ENCODE data around the gene PLB1.

GRCh38 chr2:28533044-28533680 lies 37.3 kb downstream of the PLB1 start:
- TF ChIP-seq CTCF (IDR thresholded peaks at IDR 0.05) (no peak), POLR2A (IDR thresholded peaks at IDR 0.05) (no peak)

All from prostate gland (tissue), 2 donors.